Measurements from ENCODE around the gene TINAGL1.
A peak's percentile ranks its signal among the peaks of the same experiment; 100 is the strongest.

Gene TINAGL1

DNA sequence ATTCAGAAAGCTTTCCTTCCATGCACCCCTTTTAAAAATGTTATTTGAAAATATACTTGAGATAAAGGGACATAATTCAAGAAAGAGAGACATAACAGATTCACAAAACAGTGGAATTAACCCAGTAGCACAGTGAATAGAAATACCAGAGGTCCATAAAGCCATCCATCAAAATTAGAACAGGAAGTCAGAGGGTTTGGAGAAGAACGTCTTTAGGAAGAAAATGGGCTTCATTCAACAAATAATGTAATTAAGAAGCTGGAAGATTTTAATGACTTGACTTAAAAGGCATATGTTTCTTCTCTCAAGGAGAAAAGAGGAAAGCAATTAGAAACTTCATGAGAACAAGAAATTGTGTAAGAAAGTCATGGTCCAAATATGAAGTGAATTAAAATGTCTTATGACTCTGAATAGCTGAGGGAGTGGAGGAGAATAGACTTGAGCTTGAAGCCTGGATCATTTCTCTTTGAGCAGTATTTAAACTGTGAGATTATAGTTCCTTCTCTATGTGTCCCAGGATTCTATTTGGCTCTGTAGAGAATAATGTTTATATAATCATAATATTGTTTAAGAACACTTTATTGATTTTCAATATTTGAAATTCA, 33.3 kb downstream of the TINAGL1 start:
- no peak for DNase-seq

DNA sequence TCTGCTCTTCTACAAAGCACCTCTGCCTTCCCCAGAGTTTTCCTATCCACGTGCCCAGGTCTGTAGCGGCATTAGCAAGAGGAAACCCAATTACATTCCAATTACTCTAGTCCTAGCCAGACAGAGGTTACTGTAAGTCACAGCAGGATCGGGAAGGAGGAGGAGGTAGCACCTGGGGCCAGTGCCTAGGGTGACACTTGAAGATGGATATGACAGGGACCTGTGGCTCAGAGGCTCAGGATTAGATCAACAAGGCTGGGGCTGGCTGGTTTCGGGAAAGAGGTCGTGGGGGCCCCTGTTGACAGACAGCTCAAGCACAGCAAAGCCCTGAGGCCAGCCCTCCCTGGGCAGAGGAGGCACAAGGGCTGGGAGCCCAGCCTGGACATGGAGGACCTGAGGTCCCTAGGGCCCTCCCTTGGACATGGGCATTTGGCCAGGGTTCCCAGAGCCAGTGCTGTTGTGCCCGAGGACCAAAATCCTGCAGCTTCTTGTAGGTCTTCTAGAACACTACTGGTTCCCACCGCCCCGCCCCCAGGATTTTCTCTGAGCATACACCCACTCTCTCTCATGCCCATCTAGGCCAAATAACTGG, 38.2 kb downstream of the TINAGL1 start:
- DNase-seq, result no peak

DNA sequence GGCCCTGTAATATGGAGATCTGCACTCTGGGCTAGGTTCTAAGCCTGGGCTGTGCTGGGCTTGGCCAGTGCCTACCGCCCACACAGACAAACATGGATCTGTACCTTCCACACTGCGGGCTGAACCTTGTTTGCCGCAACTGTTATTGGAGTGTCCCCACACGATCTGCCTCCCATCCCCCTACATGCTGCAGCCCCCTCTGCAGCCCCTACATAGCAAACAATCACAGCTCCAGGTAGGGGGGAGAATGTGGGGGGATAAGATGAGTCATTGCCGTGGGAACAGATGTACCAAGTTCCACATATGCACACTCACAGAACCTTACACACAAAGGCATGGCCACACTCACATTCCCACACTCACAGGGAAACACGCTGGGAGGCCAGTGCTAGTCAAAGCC, 39.1 kb downstream of the TINAGL1 start:
- DNase-seq, result no peak

DNA sequence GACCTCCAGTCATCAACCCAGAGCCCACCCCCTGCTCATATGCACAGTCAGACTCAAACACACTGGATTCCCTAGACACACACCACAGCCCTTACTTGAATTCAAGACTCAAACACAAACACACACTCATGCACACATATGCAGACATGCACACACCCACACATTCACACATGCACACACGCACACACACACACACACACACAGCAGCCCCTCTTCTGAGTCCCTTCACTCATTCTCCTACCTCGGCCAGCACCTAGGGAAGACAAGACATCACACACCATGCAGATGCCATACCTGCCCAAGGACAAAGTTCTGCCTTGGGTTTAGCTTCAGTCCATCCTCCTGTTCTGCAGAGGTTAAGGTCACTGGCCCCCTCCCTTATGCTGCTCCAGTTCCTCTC, 39.6 kb downstream of the TINAGL1 start:
- no peak for DNase-seq

DNA sequence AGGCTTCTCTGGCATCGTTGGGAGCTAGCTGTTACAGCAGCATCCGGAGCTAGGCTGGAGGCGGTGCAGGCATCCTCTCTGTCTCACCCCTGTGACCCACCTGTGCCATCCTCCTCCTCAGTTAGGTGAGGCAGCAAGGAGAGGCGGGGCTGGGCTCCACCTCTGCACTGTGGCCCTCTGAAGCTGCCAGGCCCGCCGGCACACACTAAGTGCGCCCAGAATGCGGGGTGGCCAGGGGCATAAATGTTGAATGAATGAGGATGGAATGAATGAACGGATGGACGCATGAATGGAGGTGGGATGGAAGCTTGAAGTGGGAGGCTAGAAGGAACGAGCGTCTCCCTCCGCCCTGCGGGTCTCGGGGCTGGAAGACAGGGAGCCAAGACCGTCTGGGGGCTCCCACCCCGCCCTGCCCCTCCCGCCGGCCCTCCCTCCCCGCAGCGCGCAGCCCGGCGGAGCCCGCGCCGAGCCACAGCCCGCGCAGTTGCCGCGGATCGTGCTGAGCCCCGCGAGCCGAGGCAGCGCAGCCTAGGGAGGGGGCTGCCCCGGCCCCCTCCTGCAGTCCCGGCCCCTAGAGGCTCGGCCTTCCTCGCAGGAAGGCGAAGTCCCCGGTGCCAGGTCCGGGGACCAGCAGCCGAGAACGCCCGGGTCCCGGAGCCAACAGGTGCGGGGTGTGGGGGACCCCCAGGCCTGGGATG, 41.1 kb downstream of the TINAGL1 start, which contains the start of gene HCRTR1:
Gene HCRTR1 (plus strand): TSS at position 472 of the 698 bp plus-strand sequence. CDS start 1,504 bp downstream, outside the sequence.
- no peak for DNase-seq

DNA sequence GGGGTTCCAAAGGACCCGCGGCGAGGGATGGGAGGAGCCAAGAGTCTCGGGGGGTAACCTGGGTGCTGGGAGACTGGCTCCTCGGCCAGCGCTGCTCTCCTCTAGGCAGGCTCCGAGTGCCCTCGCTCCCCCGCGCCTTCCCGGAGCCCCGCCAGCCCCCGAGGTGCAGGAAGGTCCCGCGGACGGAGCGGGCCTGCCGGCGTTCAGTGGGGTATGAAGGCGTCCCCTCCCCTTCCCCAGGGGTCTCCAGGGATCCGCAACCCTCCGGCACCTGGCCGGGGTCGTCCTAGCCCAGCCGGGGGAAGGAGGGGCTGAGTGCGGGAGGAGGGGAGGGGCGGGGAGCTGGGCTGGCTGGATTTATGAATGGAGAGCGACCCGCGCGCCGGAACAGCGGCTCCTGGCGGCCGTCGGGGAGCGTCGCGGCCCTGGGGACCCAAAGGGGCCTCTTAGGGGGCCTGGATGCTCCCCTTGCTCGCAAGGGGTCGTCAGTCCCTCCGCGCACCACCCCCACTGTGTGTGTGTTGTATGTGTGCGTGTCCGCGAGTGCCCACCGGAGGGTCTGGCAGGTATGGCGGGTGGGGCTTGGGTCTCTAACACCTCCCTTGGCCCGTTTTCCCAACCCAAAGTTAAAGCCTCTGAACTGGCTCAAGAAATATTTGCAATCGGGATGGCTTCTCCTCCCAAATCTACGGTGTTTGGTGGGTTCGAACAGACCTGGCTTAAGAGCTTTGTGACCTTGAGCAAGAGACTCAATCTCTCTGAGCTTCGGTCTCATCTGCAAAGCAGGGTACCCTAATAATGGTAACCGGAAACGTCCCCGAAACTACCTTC, 41.8 kb downstream of the TINAGL1 start:
- peak; percentile 70 for DNase-seq

DNA sequence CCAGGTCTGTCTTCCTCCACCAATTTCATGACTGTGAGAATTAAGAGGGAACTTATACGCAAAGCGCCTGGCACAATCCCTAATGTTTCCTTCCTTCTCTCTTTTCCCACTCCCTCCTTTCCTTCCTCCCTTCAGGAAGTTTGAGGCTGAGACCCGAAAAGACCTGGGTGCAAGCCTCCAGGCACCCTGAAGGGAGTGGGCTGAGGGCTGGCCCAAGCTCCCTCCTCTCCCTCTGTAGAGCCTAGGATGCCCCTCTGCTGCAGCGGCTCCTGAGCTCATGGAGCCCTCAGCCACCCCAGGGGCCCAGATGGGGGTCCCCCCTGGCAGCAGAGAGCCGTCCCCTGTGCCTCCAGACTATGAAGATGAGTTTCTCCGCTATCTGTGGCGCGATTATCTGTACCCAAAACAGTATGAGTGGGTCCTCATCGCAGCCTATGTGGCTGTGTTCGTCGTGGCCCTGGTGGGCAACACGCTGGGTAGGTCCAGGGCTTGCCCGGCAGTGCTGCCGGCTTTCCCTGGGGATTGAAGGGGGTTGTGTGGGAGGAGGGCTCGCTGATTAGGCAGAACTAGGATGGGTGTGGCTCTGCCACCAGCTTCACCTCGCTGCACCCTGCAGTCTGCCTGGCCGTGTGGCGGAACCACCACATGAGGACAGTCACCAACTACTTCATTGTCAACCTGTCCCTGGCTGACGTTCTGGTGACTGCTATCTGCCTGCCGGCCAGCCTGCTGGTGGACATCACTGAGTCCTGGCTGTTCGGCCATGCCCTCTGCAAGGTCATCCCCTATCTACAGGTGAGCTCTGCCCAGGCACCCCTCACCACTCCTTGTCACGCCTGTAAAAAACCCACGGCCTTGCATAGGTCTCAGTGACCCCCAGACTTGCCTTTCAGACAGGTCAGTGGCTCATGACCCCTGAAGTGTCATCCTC, 42.9 kb downstream of the TINAGL1 start:
- no peak for DNase-seq

DNA sequence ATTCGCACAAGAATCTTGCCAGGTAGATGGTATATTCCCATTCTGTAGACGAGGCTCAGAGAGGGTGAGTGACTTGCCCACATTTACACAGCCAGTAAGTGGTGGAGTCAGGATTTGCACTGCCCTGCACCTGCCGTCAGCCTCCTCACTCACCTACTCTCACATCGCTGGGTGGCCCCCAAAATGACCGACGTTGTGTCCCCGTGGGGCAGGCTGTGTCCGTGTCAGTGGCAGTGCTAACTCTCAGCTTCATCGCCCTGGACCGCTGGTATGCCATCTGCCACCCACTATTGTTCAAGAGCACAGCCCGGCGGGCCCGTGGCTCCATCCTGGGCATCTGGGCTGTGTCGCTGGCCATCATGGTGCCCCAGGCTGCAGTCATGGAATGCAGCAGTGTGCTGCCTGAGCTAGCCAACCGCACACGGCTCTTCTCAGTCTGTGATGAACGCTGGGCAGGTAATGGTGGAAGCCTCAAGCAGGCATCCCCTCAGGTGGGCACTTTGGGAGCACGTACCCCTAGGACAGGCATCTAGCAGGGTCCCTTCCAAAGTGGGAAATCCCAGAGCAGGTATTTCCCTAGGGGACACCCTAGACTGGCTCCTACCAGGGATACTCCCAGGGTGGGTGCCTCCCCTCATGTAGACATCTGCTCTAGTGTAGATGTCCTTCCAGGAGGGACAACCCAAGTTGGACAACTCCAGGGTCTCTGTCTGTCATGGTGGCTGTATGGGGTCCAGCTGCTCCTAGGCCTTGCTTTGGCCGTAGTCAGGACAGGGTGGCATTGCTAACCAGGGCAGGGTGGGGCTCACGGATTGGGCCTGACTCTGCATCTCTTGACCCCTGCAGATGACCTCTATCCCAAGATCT, 44.5 kb downstream of the TINAGL1 start:
- no peak for DNase-seq

DNA sequence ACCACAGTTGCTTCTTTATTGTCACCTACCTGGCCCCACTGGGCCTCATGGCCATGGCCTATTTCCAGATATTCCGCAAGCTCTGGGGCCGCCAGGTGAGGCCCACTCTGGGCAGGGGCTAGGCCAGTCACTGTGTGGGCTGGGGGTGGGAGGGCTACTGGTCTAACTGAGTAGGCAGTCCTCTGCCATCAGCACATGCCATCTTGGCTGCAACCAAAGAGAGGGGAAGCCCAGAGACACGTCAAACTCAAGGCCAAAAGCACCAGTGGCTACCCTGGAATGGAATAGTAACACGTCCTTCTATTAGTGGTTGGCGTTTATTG, 45.1 kb downstream of the TINAGL1 start:
- no peak for DNase-seq

DNA sequence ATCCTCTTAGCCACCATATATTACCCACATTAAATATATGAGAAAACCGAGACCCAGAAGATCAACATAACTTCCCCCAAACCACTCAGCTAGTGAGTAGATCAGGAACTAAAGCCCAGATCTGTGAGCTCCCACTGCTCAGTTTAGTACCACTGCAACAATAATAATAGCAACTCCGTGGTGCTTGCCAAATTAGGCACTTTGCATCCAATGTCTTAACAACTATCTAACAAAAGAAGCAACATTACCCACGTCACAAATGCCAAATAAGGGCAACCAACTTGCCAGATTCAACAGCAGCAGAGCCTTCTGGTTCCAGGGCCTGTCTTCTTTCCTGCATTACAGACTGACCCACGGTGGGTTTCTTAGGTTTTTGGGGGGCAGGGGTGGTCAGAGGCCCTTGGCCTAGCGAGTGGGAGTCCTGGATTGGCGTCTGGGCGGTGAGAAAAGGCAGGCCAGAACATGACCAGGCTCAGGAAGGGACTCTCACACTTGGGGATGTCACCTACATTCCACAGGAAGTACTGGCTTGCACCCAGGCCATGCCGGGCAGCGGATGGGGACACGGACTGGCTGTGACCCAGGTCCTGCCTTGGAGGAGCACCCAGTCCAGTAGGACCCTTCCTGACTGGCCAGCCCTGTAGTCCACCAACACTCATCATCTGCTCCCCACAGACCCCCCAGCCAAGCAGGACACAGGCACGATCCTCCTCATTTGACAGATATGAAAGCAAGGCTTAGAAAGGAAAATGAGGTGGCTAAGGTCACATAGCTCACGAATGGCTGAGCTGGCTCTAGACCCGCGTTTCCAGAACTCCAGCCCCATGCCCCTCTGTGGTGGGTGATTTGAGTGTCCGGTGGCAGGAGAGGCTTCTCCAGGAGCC, 45.8 kb downstream of the TINAGL1 start:
- DNase-seq, result no peak

DNA sequence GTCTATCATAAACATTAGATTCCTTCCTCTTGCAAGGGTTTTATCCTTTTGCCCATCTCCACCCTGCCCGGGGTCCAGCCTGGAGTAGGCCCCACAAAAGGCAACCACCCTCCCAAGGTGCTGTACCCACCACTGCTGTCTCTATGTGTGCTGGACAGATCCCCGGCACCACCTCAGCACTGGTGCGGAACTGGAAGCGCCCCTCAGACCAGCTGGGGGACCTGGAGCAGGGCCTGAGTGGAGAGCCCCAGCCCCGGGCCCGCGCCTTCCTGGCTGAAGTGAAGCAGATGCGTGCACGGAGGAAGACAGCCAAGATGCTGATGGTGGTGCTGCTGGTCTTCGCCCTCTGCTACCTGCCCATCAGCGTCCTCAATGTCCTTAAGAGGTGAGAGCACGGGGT, 47.0 kb downstream of the TINAGL1 start:
- no peak for DNase-seq

DNA sequence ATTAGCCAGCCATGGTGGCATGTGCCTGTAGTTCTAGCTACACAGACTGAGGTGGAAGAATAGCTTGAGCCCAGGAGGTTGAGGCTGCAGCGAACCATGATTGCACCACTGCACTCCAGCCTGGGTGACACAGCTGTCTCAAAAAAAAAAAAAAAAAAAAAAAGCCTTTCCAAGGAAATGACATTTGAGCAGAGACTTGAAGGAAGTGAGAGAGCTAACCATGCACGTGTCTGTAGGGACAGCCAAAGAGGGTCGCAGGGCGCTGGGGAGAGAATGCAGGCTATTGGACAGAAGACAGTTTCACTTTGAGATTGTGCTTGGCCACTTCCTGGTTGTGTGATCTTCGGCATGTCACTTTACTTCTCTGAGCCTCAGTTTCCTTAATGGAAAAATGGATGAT, 48.0 kb downstream of the TINAGL1 start:
- DNase-seq, result no peak

DNA sequence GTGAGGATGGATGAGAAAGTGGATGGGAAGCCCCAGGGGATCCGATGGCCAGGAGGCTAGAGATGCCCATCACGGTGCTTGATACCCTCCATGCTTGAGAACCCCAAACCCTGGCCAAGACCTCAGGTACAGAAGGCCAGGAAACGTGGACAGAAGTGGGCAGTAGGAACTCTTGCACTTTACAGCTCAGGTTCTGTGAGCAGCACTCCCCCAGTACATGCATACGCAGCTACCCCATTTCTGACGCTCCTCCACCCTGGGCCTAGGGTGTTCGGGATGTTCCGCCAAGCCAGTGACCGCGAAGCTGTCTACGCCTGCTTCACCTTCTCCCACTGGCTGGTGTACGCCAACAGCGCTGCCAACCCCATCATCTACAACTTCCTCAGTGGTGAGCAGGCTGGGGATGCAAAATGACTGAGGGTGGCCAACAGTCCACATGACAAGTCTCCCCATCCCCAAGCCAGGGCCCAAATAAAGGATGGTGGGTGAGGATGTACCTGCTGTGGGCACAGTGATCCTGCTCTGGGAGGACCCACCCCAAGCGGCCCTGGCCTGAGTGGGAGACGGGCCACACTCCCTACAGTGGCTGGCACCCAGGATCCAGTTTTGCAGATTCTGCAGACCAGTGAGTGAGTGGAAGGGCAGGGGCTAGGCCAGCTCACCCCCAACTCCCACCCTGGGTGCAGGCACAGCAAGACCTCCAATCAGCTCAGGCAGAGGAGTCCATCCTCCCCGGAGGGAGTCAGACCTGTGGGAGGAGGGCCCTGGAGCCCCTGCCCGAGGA, 48.6 kb downstream of the TINAGL1 start:
- DNase-seq, result no peak

DNA sequence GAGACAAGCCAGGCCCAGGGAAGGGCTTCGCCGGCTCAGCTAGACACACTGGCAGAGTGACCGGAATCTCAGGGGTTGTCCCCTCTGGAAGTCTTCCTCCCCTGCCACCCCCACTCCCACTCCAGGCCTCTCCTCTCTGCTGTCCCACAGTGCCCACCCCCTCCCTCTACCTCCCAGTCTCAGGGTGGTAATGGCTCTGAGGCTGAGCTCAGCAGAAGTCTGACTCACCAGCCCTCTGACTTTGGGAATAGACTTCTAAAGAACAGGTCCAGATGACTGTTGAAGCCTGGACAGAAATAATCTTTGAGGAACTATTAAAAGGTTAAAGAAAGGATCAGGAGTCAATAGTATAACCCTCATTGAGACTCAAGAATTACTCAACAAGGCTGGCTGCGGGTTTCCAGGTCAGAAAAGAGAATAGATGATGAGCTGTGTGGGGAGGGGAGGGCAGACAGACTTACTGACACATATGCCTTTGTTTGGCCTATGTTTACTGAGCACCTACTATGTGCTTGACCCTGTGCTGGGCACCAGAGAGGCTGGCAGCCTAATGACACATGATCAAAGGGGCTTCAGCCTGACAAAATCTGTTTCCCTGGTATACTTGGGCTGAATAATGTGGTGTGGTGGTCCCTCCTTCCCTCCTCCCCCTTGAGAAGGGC, 49.4 kb downstream of the TINAGL1 start:
- DNase-seq, result no peak

DNA sequence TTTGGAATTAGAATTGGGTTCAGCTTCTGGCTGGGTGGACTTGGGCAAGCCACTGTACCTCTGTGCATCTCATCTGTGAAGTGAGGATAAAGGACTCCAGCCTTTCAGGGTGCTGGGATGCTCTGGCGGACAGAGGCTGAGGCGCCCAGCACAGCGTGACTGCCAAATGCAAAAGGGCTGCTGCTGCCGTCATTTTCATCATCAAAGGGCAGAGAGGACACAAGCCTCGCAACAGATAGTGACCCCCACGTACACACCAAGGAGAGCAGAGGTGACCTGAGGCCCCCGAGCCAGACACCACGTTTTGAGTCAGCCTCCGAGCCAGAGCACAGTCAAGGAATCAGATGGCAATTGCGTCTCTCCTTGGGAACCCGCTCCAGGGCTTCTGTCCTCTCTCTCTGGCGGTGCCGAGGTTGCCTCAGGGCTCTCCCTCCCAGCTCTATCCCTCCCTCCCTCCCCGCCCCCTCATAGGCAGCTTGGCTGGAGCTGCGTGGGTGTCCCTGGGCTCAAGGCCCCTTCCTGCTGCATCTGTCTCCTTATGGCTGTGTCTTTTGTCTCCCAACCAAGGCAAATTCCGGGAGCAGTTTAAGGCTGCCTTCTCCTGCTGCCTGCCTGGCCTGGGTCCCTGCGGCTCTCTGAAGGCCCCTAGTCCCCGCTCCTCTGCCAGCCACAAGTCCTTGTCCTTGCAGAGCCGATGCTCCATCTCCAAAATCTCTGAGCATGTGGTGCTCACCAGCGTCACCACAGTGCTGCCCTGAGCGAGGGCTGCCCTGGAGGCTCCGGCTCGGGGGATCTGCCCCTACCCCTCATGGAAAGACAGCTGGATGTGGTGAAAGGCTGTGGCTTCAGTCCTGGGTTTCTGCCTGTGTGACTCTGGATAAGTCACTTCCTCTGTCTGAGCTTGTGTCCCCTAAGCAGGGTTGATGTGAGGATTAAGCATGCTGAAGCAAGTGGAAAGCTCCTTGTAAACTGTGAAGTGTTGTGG, 50.2 kb downstream of the TINAGL1 start:
- DNase-seq, result no peak

DNA sequence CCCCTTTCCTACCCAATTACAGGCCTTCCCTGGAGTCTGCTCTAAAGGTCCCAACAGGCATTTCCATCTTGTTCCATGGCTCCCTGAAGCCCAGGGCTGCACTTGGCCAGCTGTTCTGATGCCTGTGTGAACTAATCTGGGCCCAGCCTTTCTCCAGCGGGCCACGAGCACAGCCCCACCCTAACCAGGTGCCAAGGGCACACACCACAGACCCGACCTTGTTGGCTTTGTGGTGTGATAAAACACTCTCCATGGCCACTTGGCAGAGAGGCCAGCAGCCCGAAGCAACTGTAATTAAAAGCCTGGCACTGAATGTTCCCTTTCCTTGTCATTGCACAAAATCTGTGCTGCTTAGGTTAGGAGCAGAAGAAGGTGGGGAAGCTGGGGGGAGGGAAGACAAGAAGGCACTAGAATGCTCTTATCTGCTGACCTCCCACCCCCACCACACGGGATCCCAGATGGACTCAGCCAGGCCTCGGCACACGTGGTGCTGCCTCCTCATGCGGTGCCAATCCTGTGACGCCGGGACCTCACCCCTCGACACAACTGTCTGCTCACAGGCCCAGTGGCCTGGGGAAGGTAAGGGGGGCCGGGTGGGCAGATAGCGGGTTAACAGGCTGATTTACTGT, 51.1 kb downstream of the TINAGL1 start:
- DNase-seq, result peak; percentile 19

DNA sequence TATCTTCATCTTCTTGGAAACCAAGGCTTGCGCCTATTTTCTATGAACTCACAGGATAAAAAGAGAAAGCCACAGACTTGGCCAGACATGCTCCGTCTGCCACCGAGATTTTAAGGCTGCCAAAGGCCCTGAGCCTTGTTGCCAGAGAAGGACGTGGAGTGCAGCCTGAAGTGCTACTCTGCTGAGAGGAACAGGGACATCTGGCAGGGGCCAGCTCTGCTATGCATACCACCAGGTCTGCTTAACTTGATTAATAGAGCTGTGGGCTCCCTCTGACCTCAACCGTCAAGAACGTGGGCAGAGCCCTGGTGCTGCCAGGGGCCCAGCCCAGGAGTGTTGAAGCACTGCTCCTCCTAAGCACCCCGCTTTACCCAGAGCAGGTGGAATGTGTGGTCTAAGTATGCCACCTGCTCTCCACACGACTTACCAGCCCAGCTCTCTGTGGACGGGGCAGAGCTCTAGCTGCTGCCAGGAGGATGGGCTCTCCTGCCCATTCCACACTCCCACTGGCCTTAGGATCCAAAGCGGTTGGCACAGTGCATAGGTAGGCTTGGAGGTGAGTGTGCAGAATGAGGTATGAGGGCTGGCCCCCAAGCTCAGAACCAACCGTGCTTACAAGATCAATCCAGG, 51.7 kb downstream of the TINAGL1 start:
- DNase-seq, result peak; percentile 51
